HG02884 (cell line): ENCODE data around the gene TPBGL.

Experiments
- ATAC-seq: cut with Tn5 transposase; IDR thresholded peaks from one replicate; pipeline ENCODE4 v1.9.1; 2021; ENCODE audit warnings: mild to moderate bottlenecking, moderate library complexity; ENCODE audit not compliant: unreplicated experiment

Gene TPBGL

DNA sequence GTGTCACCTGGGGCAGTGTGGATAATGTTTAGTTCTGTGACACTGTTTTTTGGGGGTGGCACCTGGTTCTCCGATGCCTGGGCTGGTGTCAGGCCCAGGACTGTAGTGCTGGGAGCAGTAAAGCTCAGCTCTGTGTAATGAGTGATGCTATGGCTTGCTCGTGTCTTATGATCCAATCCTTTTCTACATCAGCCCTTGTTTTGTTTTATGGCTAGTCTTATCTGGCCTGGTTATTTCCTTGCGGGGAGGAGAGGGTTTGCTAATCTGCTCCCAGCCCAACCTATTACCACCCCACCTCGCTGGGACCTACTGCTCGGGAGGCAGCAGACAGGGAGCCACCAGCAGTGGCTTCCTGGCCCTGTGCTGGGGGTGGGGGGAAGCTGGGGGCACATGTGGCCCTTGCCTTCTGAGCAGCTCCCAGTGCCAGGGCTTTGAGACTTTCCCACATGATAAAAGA lies 35.0 kb upstream of the TPBGL start:
- no peak for ATAC-seq

DNA sequence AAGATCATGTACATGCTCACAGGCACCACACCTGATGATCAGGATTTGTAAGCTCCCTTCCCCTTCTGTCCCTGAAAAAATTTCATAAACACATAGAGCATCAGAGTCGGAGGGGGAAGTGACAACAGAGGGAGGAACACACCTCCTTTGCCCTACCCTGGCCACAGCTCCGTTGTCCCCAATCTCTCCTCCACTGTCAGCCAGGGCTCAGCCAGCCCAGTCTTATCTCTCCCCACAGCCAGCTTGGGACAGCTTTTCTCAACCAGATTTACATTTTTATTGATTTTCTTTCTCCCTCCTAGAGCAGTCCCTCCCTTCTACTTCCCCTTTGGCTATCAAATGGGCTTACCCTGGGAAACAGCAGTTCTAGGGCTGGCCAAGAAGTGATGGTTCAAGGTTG lies 32.1 kb upstream of the TPBGL start:
- ATAC-seq, result no peak

DNA sequence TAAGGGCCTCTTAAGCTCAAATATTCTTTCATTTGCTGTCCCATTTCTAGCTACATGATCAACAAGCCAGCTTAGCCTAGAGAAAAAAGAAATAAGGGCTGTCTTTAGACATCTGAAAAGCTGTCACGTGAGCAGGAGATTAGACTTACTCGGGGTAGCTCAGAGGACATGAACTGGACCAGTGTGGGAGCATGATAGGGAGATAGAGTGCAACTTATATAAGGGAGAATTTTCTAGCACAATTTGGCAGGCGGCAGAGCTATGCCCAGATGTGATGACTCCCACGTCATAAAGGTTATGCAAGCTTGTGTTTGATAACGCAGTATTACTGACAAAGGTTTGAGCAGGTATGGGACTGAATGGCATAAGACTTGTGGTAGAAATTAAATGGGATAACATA lies 28.2 kb upstream of the TPBGL start:
- ATAC-seq, result no peak

DNA sequence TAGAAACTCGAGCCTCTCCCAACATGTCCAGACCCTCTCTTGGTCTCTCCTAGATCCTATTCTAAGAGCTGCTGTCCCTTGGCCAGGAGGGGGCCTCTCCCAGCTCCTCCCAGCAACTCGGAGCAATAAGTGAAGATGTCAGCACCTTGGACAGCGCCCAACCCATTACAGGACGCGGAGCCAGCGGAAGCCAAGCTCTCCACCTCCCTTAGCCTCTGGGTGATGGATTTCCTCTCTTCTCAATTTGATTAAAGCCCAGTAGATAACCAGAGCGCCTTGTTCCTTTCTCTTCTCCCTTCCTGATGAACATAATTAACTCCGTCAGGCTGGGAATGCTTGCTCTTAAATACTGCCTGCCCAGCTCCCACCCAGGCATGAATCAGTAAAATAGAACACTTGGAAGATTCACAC lies 26.2 kb upstream of the TPBGL start:
- no peak for ATAC-seq

DNA sequence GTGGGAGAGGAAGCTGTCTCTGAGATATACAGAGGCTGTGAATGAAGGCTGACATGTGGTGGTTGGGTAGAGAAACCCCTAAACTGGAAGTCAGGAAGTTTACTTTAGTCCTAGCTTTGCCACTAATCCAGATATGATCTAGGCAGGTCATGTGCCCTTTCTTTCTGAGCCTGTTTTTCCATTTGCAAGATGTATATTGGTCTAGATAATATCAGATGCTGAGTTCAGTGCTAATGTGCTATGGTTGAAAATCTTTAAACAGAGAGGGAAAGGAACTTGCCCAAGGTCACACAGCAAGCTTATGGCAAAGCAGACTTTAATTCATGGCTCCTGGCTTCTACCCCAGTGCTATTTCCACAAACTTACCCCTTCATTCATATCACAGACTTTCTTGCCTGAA lies 25.7 kb upstream of the TPBGL start:
- ATAC-seq, result no peak

DNA sequence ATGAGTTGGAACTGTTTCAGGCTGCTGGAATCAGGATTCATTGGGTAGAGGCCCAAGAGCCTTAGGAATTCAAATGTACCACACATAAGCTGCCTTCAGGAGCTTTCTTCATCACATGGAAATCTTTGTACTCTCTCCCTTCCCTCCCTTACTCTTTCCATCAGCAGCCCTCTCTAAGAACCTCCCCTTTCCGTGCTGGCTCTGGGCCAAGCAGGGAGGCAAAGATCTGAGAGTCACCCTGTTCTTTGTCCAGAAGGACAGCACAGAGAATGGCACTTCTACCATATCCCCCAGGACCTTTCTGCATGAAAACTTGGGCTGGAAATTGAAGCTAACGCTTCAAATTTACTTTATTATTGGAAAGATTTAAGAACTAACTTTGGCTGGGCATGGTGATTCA lies 20.7 kb upstream of the TPBGL start:
- ATAC-seq, result no peak

DNA sequence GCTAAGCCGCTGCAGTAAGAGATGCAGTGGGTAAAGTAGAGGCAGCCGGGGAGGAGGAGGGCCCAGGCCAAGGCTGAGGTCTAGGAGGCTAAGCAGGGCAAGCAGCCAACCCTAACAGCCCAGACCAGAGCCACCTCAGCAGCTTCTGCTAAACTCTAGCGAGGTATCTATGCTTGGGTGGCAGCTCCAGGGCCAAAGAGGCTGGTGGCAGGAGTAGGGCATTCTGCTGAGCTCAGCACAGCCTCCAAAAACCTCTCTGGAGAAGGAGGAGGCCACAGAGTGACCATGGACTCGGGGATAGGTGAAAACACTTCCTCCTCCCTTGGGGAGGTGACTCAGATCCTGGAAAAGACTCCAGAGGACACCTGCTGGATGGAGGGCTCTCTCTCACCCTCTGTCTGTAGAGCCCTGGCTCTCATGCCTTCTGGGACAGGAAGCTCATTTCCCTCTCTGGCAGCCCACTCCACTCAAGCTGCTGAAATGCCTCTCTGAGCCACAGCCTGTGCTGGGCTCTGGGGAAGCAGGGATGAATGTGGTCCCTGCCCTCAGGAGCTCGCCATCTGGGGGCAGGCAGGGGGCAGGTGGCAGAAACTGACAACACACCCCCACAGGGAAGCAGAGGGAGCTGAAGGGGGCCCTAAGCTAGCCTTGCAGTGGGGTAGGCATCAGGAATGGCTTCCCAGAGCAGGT lies 16.5 kb upstream of the TPBGL start:
- ATAC-seq, result no peak

DNA sequence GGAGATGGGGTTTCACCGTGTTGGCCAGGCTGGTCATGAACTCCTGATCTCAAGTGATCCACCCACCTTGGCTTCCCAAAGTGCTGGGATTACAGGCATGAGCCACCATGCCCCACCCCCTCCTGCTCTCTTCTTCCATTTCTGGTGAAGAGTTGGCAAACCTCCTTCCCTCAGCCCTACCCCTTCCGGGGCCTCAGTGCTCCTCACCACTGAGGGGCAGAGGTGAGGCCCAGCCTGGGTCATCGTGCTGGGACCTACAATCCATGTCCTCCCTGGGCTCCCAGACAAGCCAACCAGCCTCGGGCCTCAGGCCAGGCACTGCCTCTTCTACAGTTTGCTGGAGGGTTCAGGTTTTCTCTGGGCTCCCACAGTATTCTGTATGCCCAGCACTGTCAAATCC lies 14.8 kb upstream of the TPBGL start:
- no peak for ATAC-seq

DNA sequence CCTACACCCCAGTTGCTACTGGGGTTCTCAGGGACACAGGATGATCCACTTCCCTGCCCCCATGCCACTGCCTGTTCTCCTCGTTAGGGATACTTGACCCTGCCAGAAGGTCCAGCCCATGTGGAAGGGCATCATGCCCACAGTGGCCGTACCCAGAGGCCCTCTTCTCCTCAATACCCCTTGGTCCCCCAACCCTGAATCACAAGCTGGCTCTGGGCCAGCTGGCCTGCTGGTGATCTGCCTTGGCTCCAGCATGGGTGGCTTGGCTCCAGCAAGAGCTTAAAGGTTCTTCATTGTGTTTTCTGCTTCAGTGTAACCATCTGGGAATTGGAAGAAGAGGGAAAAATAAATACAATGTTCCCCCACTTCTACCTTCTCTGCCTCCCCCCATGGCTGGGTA lies 11.1 kb upstream of the TPBGL start:
- no peak for ATAC-seq

DNA sequence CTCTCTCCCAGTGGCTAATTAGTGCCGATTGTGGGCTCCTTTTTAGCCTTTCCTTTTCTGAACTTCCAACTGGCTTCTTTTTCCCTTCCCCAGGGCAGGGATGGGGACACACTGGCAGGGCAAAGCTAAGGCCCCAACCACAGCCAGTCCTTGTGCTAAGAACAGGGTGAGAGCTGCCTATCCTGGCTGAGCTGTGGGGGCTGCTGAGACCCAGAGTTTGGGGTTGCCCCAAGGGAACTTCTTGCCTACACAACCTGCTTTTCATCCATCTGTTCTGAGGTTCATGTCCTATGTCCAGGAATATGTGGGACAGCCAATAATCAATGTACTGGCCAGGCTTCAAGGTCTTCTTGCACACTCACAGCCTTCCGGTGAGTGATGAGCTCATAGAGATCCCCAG lies 10.0 kb upstream of the TPBGL start:
- no peak for ATAC-seq

DNA sequence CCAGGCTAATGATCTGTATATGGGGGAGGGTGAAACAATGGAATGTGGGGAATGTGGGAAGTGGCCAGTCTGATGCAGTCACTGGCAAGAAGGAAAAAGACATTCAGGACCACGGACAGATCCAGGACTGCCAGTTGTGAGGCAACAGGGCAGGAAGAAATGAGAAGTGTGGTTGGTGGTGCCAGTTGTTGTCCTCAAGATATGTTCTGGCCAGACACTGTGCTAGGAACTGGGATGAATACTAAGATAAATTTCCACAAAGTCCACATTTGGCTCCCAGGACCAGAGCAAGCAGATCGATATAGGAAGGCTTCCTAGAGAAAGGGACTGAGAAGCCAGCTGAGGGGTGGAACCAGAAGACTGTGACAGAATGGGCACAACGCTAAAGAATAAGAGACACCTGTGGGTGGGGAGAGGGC lies 6.8 kb upstream of the TPBGL start:
- no peak for ATAC-seq

DNA sequence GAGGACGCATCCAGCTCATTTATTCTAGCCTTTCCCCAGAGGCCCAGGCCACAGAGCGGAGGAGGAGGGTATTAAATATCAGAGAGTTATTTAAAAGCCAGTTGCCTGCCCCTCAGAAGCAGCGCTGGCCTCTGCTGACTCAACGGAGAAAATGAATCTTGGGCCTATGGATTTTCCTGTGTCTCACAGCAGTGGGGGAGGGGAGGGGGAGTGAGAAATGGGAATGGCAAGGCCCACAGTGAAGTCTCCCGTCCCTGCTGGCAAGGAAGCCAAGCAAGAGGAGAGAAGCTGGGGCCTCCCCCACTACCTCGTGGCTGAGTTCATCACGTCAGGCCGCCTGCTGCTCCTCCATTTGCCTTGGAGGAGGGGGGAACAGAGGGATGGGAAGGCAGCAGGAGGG lies 4.5 kb upstream of the TPBGL start:
- ATAC-seq, result no peak

DNA sequence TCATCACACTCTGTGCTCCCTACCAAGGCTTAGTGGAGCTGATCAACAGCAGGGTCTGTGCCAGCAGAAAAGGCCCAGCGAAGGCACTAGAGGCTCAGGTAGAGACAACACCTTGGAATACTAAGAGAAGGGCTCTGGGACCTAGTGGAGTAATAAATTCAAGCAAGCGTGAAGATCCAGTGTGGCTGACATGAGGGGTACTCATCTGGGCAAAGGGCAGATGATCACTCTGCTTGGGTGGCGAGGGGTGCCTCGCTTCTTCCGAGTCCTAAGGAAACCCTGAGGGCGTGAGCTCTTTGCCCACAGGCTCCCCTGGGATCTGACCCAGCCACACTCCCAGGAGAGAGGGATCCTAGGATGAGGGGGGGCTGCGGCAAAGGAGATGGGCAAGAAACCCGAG lies 3.5 kb upstream of the TPBGL start:
- no peak for ATAC-seq

DNA sequence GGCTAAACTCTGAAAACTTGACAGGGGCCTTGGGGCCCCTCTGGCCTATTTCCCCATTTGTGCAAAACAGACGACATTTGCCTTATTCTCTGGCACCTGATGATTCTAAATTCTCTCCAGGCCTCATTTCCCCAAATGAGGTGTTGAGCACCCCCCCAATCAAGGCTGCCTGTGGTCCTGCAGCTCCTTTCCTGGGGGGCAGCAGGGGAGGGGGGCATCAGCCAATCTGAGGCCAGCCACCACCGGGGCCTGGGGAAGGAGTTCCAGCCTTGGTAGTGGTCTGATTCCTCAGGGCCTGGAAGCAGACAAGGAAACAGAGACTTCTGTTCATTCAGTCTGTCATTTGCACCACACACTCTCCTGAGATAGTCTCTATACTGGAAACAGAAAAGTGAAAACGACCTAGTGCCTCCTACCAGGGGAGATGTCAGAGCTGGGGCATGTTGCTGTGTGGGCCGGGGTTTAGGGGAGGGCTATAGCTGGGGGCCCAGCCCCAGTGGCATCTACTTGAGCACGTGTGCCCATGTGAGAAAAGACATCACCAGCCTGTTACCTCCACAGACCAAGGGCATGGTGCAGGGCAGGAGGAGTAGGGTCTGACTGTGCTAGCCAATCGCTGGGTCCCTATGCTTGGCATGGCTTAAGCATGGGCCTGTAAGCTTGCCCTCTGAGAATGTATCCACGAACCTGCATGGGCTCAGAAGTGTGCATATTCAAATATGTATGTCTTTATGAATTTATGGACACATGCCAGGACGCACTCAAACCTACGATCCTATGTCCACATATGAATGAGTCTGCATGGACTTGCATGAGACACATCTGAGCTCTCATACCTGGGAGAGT lies 1.8 kb upstream of the TPBGL start:
- ATAC-seq, result no peak

DNA sequence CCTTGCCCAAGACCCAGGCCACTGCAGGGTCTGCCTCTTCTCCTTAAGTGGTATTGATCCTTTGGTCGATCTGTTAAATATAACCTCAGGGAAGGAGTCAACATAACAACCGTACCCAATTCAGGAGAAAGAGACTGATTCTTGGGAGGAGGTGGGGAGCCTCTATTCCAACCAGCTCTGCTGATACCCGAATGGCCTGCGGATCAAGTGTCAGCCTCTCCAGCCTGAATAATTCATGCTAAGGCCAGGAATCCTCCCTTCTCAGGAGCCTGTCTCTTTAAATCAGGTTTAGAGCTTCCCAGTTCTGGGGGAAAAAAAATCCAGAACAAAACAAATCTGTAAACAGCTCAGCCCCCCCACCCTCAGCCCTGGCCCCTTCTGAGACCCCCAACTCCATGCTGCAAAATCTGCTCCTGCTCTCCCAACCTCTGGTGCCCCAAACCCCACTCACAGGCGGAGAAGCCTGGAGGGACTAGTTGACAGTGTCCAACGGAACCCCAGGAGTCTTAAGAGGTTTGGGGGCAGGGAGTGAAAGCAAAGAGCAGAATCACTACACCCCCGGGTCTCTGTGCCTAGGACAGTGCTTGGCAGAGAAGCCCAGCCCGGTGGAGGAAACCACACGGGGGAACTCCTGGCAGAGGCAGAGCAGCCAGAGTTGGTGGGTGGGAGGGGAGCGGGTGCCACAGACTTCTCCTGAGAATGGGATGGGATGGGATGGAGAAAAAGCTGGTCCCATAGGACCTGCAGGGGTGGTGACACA lies 863 bp upstream of the TPBGL start:
- no peak for ATAC-seq

DNA sequence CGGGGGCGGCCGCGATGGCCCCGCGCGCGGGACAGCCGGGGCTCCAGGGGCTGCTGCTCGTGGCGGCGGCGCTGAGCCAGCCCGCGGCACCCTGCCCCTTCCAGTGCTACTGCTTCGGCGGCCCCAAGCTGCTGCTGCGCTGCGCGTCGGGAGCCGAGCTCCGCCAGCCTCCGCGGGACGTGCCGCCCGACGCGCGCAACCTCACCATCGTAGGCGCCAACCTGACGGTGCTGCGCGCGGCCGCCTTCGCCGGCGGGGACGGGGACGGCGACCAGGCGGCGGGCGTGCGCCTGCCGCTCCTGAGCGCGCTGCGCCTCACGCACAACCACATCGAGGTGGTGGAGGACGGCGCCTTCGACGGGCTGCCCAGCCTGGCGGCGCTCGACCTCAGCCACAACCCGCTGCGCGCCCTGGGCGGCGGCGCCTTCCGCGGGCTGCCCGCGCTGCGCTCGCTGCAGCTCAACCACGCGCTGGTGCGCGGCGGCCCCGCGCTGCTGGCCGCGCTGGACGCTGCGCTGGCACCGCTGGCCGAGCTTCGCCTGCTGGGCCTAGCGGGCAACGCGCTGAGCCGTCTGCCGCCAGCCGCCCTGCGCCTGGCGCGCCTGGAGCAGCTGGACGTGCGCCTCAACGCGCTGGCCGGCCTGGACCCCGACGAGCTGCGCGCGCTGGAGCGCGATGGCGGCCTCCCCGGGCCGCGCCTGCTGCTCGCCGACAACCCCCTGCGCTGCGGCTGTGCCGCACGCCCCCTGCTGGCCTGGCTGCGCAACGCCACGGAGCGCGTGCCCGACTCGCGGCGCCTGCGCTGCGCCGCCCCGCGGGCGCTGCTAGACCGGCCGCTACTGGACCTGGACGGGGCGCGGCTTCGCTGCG lies 697 bp downstream of the TPBGL start:
- ATAC-seq, result peak; percentile 69

DNA sequence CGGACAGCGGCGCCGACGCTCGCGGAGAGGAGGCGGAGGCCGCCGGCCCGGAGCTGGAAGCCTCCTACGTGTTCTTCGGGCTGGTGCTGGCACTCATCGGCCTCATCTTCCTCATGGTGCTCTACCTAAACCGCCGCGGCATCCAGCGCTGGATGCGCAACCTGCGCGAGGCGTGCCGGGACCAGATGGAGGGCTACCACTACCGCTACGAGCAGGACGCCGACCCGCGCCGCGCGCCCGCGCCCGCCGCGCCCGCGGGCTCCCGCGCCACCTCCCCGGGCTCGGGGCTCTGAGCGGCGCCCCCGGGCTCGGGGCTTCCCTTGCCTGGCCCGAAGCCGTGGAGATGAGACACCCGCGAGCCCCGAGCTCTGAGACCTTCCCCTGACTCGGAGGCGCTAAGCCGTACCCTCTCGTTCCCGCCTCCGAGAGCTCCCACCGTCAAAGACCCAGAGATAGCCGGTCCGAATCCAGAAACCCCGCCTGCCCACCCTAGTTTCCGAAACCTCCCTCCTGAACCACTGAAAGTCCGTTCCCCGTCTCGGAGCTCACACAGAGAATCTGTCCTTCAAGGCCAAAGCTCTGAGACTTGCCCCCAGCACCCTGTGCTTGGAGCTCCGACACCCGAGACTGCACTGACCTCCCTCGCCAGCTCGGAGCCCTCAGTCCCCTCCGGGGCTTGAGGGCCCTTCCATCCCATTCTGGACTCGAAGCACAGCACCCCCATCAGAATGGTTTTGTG lies 1.5 kb downstream of the TPBGL start:
- peak; percentile 43 for ATAC-seq

DNA sequence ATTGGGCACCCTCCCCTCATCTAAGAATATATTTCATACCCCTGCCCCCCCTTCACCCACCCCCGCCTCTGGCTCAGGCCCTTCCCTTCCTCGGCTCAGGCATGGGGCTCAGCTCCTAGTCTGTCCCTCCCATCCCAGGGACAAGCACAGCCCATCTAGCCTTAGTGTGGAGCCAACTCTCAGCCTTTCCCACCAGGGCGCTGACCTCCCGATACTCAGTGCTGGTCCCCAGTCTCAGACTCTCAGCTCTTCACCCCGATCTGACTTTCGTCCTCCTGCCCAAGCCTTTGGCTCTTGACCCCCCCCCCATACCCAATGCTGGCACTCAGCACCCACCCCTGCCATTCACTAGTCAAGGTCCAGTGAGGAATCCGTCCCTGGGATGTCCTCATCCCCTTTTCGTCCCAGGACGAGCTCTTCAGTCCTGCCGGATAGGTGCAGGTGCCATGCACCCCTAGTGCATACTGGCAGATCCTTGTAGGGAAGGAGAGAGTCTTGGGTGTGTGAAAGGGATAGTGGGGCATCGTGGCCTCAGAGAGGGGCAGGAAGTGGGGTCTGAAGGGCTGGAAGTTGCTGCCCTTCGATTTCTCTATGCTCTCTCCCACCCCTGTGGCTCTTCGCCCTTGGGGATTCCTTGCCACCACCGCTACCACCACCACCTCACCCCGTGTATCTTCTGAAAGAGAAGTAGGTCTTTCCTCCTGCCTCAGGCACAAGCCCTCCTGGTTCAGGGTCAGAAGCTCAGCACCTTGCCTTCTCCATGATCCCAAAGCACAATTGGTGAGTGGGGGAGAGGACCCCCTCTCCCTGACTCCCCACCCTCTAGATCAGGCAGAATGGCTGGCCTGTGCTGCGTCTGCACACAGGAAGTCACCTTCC lies 2.4 kb downstream of the TPBGL start:
- ATAC-seq, result no peak
